ENCODE measurements around the gene NEK4. TPM values are rescaled to one million over a fixed set of nuclear protein-coding genes. Genes with fewer than 3 reads are reported as not detected.

NEK4 gene
- total RNA-seq, 1 donor from 2014 or later: 11.4 TPM

GRCh38 chr3:52798376-52798977 lies 27.7 kb upstream of the NEK4 start:
- Histone ChIP-seq H3K36me3 (no peaks in the 10 kb centered on the region), H3K9me3 (no peaks in the 10 kb centered on the region), H3K27ac (peak overlapping the region in 1 of 2 donors; percentile 2), H3K27me3 (no peaks in the 10 kb centered on the region), H3K4me1 (peaks cover 0 to 2% of the 10 kb centered on the region in 2 donors), H3K4me3 (no peak overlapping the region)
- DNase-seq (ENCODE audit: low spot score in 2 of 2): no peak
- intact Hi-C loops (cut with DNase I): no loop called here
- TF ChIP-seq CTCF (IDR thresholded peaks at IDR 0.05): no peak

- no peak overlapping the region for H3K4me3 ChIP-seq
- H3K27ac ChIP-seq: no peak overlapping the region
- no peaks in the 10 kb centered on the region for H3K4me1 ChIP-seq
- TF ChIP-seq CTCF (IDR thresholded peaks at IDR 0.05): no peak
- no peaks in the 10 kb centered on the region for H3K9me3 ChIP-seq
- no peaks in the 10 kb centered on the region for H3K36me3 ChIP-seq
- H3K27me3 ChIP-seq: no peaks in the 10 kb centered on the region
- no peak for DNase-seq (ENCODE audit: low spot score in 2 of 2)
- intact Hi-C loops (cut with DNase I): no loop called here
These were observed 25.7 kb upstream of the NEK4 start for GRCh38 chr3:52796411-52796810.

- H3K27ac ChIP-seq: no peak overlapping the region
- intact Hi-C loops (cut with DNase I): no loop called here
- DNase-seq (ENCODE audit: low spot score in 2 of 2): no peak
- H3K4me3 ChIP-seq: no peak overlapping the region
- H3K36me3 ChIP-seq: no peaks in the 10 kb centered on the region
- no peaks in the 10 kb centered on the region for H3K9me3 ChIP-seq
- H3K27me3 ChIP-seq: no peaks in the 10 kb centered on the region
- no peak for TF ChIP-seq CTCF (IDR thresholded peaks at IDR 0.05)
- H3K4me1 ChIP-seq: no peaks in the 10 kb centered on the region
These were observed 24.7 kb upstream of the NEK4 start for GRCh38 chr3:52795298-52795900.

- Histone ChIP-seq H3K9me3 (no peaks in the 10 kb centered on the region), H3K4me3 (no peak within 1 kb of the TSS), H3K27ac (no peak within 1 kb of the TSS), H3K27me3 (no peaks in the 10 kb centered on the region), H3K36me3 (no peaks in the 10 kb centered on the region), H3K4me1 (no peaks in the 10 kb centered on the region)
- intact Hi-C loops (cut with DNase I): no loop called here
- no peak for TF ChIP-seq CTCF (IDR thresholded peaks at IDR 0.05)
- no peak for DNase-seq (ENCODE audit: low spot score in 2 of 2)
These were observed 23.9 kb upstream of the NEK4 start, which contains the start of gene ITIH3 for GRCh38 chr3:52794612-52795099. Gene ITIH3, plus strand, starts transcription at chr3:52794796. Its CDS starts 8 bp downstream, at chr3:52794804.

- Histone ChIP-seq H3K27me3 (no peaks in the 10 kb centered on the region), H3K9me3 (no peaks in the 10 kb centered on the region), H3K36me3 (no peaks in the 10 kb centered on the region), H3K4me3 (no peak overlapping the region), H3K4me1 (no peaks in the 10 kb centered on the region), H3K27ac (no peak overlapping the region)
- intact Hi-C loops (cut with DNase I): no loop called here
- TF ChIP-seq CTCF (IDR thresholded peaks at IDR 0.05): no peak
- DNase-seq (ENCODE audit: low spot score in 2 of 2): no peak
These were observed 23.2 kb upstream of the NEK4 start for GRCh38 chr3:52793702-52794611.

Data from ascending aorta (tissue), 2 donors.